ENCODE data around the gene EXOC3L1. TPM values are rescaled to one million over a fixed set of nuclear protein-coding genes. Genes with fewer than 3 reads are reported as not detected.
A peak's percentile ranks its signal among the peaks of the same experiment; 100 is the strongest.

The EXOC3L1 gene
- total and polyA plus RNA-seq, 2 of the 13 experiments (the other 11 are each of a cell fraction or from before 2014, with no cell fraction given), result 0.12 TPM; not detected in 1

DNA sequence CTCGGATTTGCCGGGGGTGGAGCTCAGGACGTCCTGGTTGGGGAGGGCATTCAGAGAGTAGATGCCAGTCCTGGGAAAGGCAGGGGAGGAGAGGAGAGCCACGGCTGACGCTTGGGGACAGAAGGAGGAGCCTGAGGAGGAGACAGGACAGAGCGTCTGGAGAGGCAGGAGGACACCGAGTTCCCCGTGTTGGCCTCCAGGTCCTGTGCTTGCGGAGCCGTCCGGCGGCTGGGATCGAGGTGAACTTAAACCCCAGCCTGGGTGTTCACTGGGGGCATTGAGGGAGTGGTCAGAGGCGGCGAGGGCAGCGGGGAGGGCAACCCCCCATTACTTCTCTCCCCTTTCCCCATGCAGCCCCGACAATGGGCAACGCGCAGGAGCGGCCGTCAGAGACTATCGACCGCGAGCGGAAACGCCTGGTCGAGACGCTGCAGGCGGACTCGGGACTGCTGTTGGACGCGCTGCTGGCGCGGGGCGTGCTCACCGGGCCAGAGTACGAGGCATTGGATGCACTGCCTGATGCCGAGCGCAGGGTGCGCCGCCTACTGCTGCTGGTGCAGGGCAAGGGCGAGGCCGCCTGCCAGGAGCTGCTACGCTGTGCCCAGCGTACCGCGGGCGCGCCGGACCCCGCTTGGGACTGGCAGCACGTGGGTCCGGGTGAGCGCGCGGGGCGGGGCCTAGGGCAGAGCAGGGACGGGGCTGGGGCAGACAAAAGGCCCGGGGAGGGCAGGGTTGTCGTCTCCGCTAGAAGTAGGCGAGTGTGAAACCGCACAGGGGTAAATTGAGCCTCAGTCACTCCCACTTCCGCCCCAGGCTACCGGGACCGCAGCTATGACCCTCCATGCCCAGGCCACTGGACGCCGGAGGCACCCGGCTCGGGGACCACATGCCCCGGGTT, 15.9 kb downstream of the EXOC3L1 start (continued):
- TF ChIP-seq ZNF17 (CRISPR knock-in tag; IDR thresholded peaks at IDR 0.05) (no peak), SOX13 (IDR thresholded peaks at IDR 0.05) (no peak), SOX13 (CRISPR knock-in tag; conservative IDR thresholded peaks at IDR 0.05 in 1 of 2, IDR thresholded peaks at IDR 0.05 in 1 of 2) (peak in 1 of 2 experiments; percentile 75; a peak in 1 of 4 replicates), E2F2 (CRISPR knock-in tag; IDR thresholded peaks at IDR 0.05; ENCODE audit: borderline replicate concordance) (no peak), KDM3A (CRISPR knock-in tag; IDR thresholded peaks at IDR 0.05; ENCODE audit: low read depth) (0 out of 2 replicates have a peak, but pooled peaks have one; percentile 84), ARNT (IDR thresholded peaks at IDR 0.05) (no peak), SMARCC2 (IDR thresholded peaks at IDR 0.05) (no peak), ZNF569 (CRISPR knock-in tag; IDR thresholded peaks at IDR 0.05; ENCODE audit: borderline replicate concordance) (no peak), ELK4 (CRISPR knock-in tag; IDR thresholded peaks at IDR 0.05; ENCODE audit: borderline replicate concordance) (no peak), HNRNPLL (IDR thresholded peaks at IDR 0.05; ENCODE audit: low read depth, low read length, poor library complexity, severe bottlenecking) (peak; percentile 96), RBM22 (optimal IDR thresholded peaks at IDR 0.05; ENCODE audit: low read length) (no peak), HBP1 (CRISPR knock-in tag; IDR thresholded peaks at IDR 0.05; ENCODE audit: low read depth) (peak; percentile 90; the same call in 1 of the 2 replicates), MTERF4 (CRISPR knock-in tag; IDR thresholded peaks at IDR 0.05) (peak; percentile 84; the same call in 1 of the 2 replicates), NBN (conservative IDR thresholded peaks at IDR 0.05) (no peak), CCDC6 (CRISPR knock-in tag; IDR thresholded peaks at IDR 0.05) (peak; percentile 45; the same call in 1 of the 2 replicates), STAG1 (CRISPR knock-in tag; IDR thresholded peaks at IDR 0.05) (peak; percentile 58), ZNF776 (CRISPR knock-in tag; IDR thresholded peaks at IDR 0.05) (peak; percentile 92), ZNF468 (CRISPR knock-in tag; IDR thresholded peaks at IDR 0.05) (no peak; the same call in 1 of the 2 replicates), POLR2AphosphoS2 (IDR thresholded peaks at IDR 0.05; ENCODE audit: low read depth, low read length) (no peak)
- TF ChIP-seq, protein P1, sequence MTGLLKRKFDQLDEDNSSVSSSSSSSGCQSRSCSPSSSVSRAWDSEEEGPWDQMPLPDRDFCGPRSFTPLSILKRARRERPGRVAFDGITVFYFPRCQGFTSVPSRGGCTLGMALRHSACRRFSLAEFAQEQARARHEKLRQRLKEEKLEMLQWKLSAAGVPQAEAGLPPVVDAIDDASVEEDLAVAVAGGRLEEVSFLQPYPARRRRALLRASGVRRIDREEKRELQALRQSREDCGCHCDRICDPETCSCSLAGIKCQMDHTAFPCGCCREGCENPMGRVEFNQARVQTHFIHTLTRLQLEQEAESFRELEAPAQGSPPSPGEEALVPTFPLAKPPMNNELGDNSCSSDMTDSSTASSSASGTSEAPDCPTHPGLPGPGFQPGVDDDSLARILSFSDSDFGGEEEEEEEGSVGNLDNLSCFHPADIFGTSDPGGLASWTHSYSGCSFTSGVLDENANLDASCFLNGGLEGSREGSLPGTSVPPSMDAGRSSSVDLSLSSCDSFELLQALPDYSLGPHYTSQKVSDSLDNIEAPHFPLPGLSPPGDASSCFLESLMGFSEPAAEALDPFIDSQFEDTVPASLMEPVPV (CRISPR knock-in tag; IDR thresholded peaks at IDR 0.05), result peak; percentile 88; the same call in 1 of the 2 replicates

Data from HepG2 (cell line).